HCT116 (cell line): ENCODE results near the gene SBF2. TPM values are rescaled to one million over a fixed set of nuclear protein-coding genes. Genes with fewer than 3 reads are reported as not detected.

Experiments used
- ATAC-seq: fragments of 200-7000 bp; cut with Tn5 transposase; 2 replicates; pipeline ENCODE4 v1.9.1; 2020; ENCODE audit warnings: mild to moderate bottlenecking, moderate library complexity
- BruUV-seq: library from RNA; stranded (reverse); fragments of 400-500 nt; replicated peaks from 2 replicates; lab custom pipeline; 2021; lab: Mats Ljungman, UMichigan
- CTCF ChIA-PET: fragments of 300-600 bp; sonication (Branson Sonifier 250); formaldehyde crosslinking; loops from one replicate; lab custom pipeline; 2021; ENCODE audit warnings: antibody characterized with exemption; lab: Charles Lee
- POLR2A ChIA-PET: fragments of 300-600, 350-600 bp; sonication (Branson Sonifier 250); formaldehyde crosslinking; loops from one replicate; lab custom pipeline; 2021; ENCODE audit warnings: antibody characterized with exemption; lab: Charles Lee
- RAD21 ChIA-PET, 2 experiments: fragments of 300-600 bp; sonication (Branson Sonifier 250); formaldehyde crosslinking; loops; one replicate each; lab custom pipeline; 2023; ENCODE audit warnings: low total read pairs in 2 of 2; ENCODE audit not compliant: uncharacterized antibody in 2 of 2, unreplicated experiment in 2 of 2, low non-redundant PET in 1 of 2; lab: Charles Lee
- DNase-seq: peaks from one replicate; pipeline ENCODE4 v3.0.0-alpha.2; 2010; ENCODE audit warnings: low read depth, low spot score
- H2AFZ ChIP-seq: fragments of 200-600 bp; shearing (Covaris generic), sonication (generic); 2 replicates; pipeline ENCODE4 v1.6.1; 2017; ENCODE audit warnings: low read depth, mixed run types, mixed read lengths, antibody characterized with exemption, low read length; ENCODE audit not compliant: poor library complexity, severe bottlenecking
- H3K27ac ChIP-seq: 2 replicates; pipeline ENCODE4 v1.5.1; 2012; ENCODE audit warnings: low read depth, low read length
- H3K27me3 ChIP-seq: fragments of 200-600 bp; sonication (generic); 2 replicates; pipeline ENCODE4 v1.6.1; 2016; ENCODE audit warnings: mixed run types, low read length, mixed read lengths; ENCODE audit not compliant: insufficient read depth
- H3K36me3 ChIP-seq, 2 experiments: fragments of 200-500 bp in 1 of 2; fragments of 200-600 bp in 1 of 2; sonication (Bioruptor generic) in 1 of 2; sonication (generic) in 1 of 2; 2 replicates each; pipeline versions ENCODE4 v1.5.1 to v1.6.1; 2014 to 2016; ENCODE audit warnings: low read length in 2 of 2, inconsistent platforms in 1 of 2, mixed read lengths in 1 of 2, mixed run types in 1 of 2; ENCODE audit not compliant: insufficient read depth in 2 of 2, control insufficient read depth in 1 of 2
- H3K4me1 ChIP-seq, 2 experiments: fragments of 200-600 bp in 1 of 2; sonication (generic) in 1 of 2; 2 replicates each; pipeline versions ENCODE4 v1.5.1 to v1.6.1; 2012 to 2017; ENCODE audit warnings: low read length in 2 of 2, inconsistent platforms in 1 of 2, mild to moderate bottlenecking in 1 of 2, mixed read lengths in 1 of 2, mixed run types in 1 of 2, moderate library complexity in 1 of 2; ENCODE audit not compliant: insufficient read depth in 2 of 2, control insufficient read depth in 1 of 2
- H3K4me2 ChIP-seq: fragments of 200-600 bp; sonication (generic); 2 replicates; pipeline ENCODE4 v1.6.1; 2017; ENCODE audit warnings: mixed run types, low read length, mixed read lengths
- H3K4me3 ChIP-seq, 2 experiments: fragments of 200-600 bp in 1 of 2; sonication (generic) in 1 of 2; replicated peaks in 1 of 2; 2 replicates each; pipeline ENCODE4 v1.5.1; 2011 to 2016; ENCODE audit warnings: low read length in 2 of 2, control low read depth in 1 of 2, low read depth in 1 of 2, mild to moderate bottlenecking in 1 of 2, mixed read lengths in 1 of 2, mixed run types in 1 of 2
- H3K79me2 ChIP-seq: fragments of 200-600 bp; sonication (generic); 2 replicates; pipeline ENCODE4 v1.6.1; 2017; ENCODE audit warnings: mild to moderate bottlenecking, mixed run types, low read length, moderate library complexity, mixed read lengths; ENCODE audit not compliant: insufficient read depth
- H3K9ac ChIP-seq: fragments of 200-600 bp; sonication (generic); 2 replicates; pipeline ENCODE4 v1.6.1; 2016; ENCODE audit warnings: low read length, mixed read lengths
- H3K9me2 ChIP-seq: fragments of 200-600 bp; sonication (generic), shearing (Covaris generic); 2 replicates; pipeline ENCODE4 v1.6.1; 2017; ENCODE audit warnings: mixed run types, mild to moderate bottlenecking, moderate library complexity; ENCODE audit not compliant: insufficient read depth
- H3K9me3 ChIP-seq, 2 experiments: fragments of 200-500 bp in 1 of 2; fragments of 200-600 bp in 1 of 2; sonication (Bioruptor generic) in 1 of 2; sonication (generic) in 1 of 2; 2 replicates each; pipeline ENCODE4 v1.6.1; 2014 to 2017; ENCODE audit warnings: low read length in 2 of 2, mixed read lengths in 2 of 2, inconsistent platforms in 1 of 2, low read depth in 1 of 2, mild to moderate bottlenecking in 1 of 2, mixed run types in 1 of 2, moderate library complexity in 1 of 2; ENCODE audit not compliant: control insufficient read depth in 1 of 2, insufficient read depth in 1 of 2
- H4K20me1 ChIP-seq: fragments of 200-600 bp; sonication (generic), shearing (Covaris generic); 2 replicates; pipeline ENCODE4 v1.6.1; 2017; ENCODE audit warnings: mixed run types, mild to moderate bottlenecking, moderate library complexity; ENCODE audit not compliant: insufficient read depth
- CBX3 ChIP-seq: IDR thresholded peaks from 2 replicates; pipeline ENCODE4 v1.6.1; 2012; ENCODE audit warnings: low read depth
- CTCF ChIP-seq, 3 experiments: fragments of 200-600 bp in 1 of 3; sonication (generic) in 1 of 3; IDR thresholded peaks in 2 of 3; conservative IDR thresholded peaks in 1 of 3; 2 replicates each; pipeline ENCODE4 v1.5.1; 2012 to 2017; ENCODE audit warnings: low read depth in 2 of 3, low read length in 2 of 3, antibody characterized with exemption in 1 of 3, borderline replicate concordance in 1 of 3, control low read depth in 1 of 3, mild to moderate bottlenecking in 1 of 3, mixed read lengths in 1 of 3, mixed run types in 1 of 3, moderate library complexity in 1 of 3; ENCODE audit not compliant: insufficient read depth in 1 of 3
- EGR1 ChIP-seq: IDR thresholded peaks from 2 replicates; pipeline ENCODE4 v1.6.1; 2012; ENCODE audit warnings: low read depth
- EZH2 ChIP-seq: fragments of 200-600 bp; sonication (generic); IDR thresholded peaks from 2 replicates; pipeline ENCODE4 v1.6.1; 2017; ENCODE audit warnings: antibody characterized with exemption, mixed run types
- POLR2AphosphoS5 ChIP-seq: IDR thresholded peaks from 2 replicates; pipeline ENCODE4 v1.6.1; 2011; ENCODE audit warnings: mild to moderate bottlenecking, low read depth, low read length, moderate library complexity
- RAD21 ChIP-seq: IDR thresholded peaks from 2 replicates; pipeline ENCODE4 v1.6.1; 2012; ENCODE audit warnings: low read depth, mild to moderate bottlenecking
- SP1 ChIP-seq: IDR thresholded peaks from 2 replicates; pipeline ENCODE4 v1.6.1; 2012; ENCODE audit warnings: low read depth
- YY1 ChIP-seq: IDR thresholded peaks from 2 replicates; pipeline ENCODE4 v1.6.1; 2011; ENCODE audit warnings: low read length, low read depth, moderate library complexity, mild to moderate bottlenecking; ENCODE audit not compliant: insufficient replicate concordance; ENCODE audit errors: extremely low read depth
- ZNF274 ChIP-seq: fragments of 200-500 bp; sonication (Bioruptor generic); IDR thresholded peaks from 2 replicates; pipeline ENCODE4 v1.6.1; 2014; ENCODE audit warnings: mild to moderate bottlenecking, low read depth, low read length, inconsistent platforms
- intact Hi-C: fragments of 100-400 bp; cut with micrococcal nuclease; formaldehyde crosslinking; loops from 2 replicates; pipeline ENCODE4 v1.10.0; 2022
- total RNA-seq: library from RNA; stranded (reverse); gene quantifications from one replicate; pipeline ENCODE4 v1.2.1, GENCODE V29; 2021; ENCODE audit not compliant: unreplicated experiment

The SBF2 gene
- total RNA-seq, 1 experiment from 2014 or later, result 35.0 TPM

- Histone ChIP-seq H3K9ac (no peak overlapping the region), H3K79me2 (peaks cover 8% of the 10 kb centered on the region), H3K27me3 (no peaks in the 10 kb centered on the region), H4K20me1 (no peaks in the 10 kb centered on the region; the same call in 1 of the 2 replicates), H3K9me2 (no peaks in the 10 kb centered on the region), H3K27ac (no peak overlapping the region), H3K9me3 (no peaks in the 10 kb centered on the region), H3K4me3 (no peak overlapping the region), H3K4me1 (no peaks in the 10 kb centered on the region), H3K36me3 (no peaks in the 10 kb centered on the region), H2AFZ (no peak overlapping the region), H3K4me2 (no peak overlapping the region)
- RAD21 ChIA-PET, result no interaction called here
- POLR2A ChIA-PET, result no interaction called here
- ATAC-seq, result no peak
- CTCF ChIA-PET, result interaction anchor here (2.0 kb wide), 1 partner anchor 19 kb away, joined by 7 read pairs; no protein-coding TSS in a partner anchor
- TF ChIP-seq POLR2AphosphoS5, result no peak
- no TSS peak for BruUV-seq
- no peak for DNase-seq
- intact Hi-C loops, result no loop called here
These were observed 198.4 kb downstream of the SBF2 start for GRCh38 chr11:10095412-10096208.

GRCh38 chr11:10092426-10092825 is 201.6 kb downstream of the SBF2 start:
- Histone ChIP-seq H3K4me1 (no peaks in the 10 kb centered on the region), H3K27me3 (no peaks in the 10 kb centered on the region), H3K36me3 (no peaks in the 10 kb centered on the region), H3K79me2 (peaks cover 3% of the 10 kb centered on the region; the same call in 1 of the 2 replicates), H3K9ac (no peak overlapping the region), H3K9me3 (no peaks in the 10 kb centered on the region), H3K4me3 (no peak overlapping the region), H4K20me1 (no peaks in the 10 kb centered on the region; the same call in 1 of the 2 replicates), H3K4me2 (no peak overlapping the region), H3K27ac (no peak overlapping the region), H2AFZ (no peak overlapping the region), H3K9me2 (no peaks in the 10 kb centered on the region)
- ChIA-PET CTCF (interaction anchor here (2.5 kb wide), 1 partner anchor 16 kb away, joined by 8 read pairs; no protein-coding TSS in a partner anchor), POLR2A (no interaction called here), RAD21 (no interaction called here)
- ATAC-seq, result no peak
- intact Hi-C loops, result no loop called here
- no peak for DNase-seq
- TF ChIP-seq EZH2 (no peak), CTCF (IDR thresholded peaks at IDR 0.05 in 2 of 3, conservative IDR thresholded peaks at IDR 0.05 in 1 of 3; ENCODE audit: borderline replicate concordance in 1 of 3, insufficient read depth in 1 of 3, low read depth in 2 of 3, low read length in 2 of 3) (no peak), CBX3 (no peak), YY1 (no peak), RAD21 (no peak), SP1 (no peak), EGR1 (no peak), ZNF274 (no peak)
- no TSS peak for BruUV-seq
